A549 (cell line): ENCODE data around the gene AFAP1.

Experiments used
- CHD2 ChIP-seq: fragments of 150-350 bp; IDR thresholded peaks from 2 replicates; pipeline ENCODE4 v1.6.1; 2014; ENCODE audit warnings: low read length; ENCODE audit not compliant: partially characterized antibody
- PHF8 ChIP-seq: fragments of 200-600 bp; sonication (generic); IDR thresholded peaks from 2 replicates; pipeline ENCODE4 v1.6.1; 2016; ENCODE audit warnings: low read depth, mild to moderate bottlenecking, antibody characterized with exemption, moderate library complexity, borderline replicate concordance
- POLR2A ChIP-seq: IDR thresholded peaks from 2 replicates; pipeline ENCODE4 v1.6.1; 2012; ENCODE audit warnings: mild to moderate bottlenecking, low read length
- RCOR1 ChIP-seq: fragments of 150-350 bp; IDR thresholded peaks from 2 replicates; pipeline ENCODE4 v1.6.1; 2014; ENCODE audit warnings: antibody characterized with exemption, low read length, low read depth
- TF ChIP-seq, protein P1 (sequence below): fragments of >200 bp; sonication (Bioruptor Twin); formaldehyde crosslinking; IDR thresholded peaks from 3 replicates; pipeline ENCODE4 v1.5.1; 2016
- TF ChIP-seq, protein P2 (sequence below): IDR thresholded peaks from 2 replicates; pipeline ENCODE4 v1.6.1; 2012

DNA sequence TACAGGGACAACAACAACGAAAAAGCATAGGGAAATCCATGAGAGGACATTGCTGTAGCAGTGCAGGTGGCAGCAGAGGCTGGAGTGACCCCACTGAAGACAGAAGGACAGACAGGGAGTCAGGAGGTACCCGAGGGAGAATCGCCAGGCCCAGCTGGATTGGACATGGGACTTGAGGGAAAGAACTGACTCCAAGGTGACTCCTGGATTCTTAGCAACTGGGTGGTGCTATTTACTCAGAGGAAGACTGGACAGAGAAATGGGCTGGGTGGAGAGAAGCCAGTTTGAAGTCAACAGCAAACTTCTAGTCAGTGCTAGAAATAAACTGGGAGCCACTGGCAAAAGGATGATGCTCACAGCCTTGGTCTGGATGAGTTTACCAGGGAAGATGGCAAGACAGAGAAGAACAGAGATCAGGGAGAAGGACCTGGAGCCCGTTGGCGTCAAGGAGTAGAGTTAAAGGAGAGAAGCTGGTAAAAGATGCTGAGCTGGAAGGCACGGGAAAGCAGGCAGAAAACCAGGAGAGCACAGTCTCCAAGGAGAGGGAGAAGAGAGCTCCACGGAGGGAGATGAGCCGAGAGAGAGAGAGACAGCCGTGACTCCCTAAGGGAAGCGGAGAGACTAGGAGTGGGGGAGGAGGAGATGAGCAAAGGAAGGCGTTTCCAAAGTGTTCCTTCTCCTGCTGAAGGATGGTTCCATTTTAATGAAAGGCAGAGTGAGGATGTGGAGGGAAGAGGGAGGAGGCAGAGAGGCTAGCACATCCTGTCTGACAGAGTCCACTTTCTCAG lies 119.4 kb downstream of the AFAP1 start:
- TF ChIP-seq POLR2A = no peak
- no peak for TF ChIP-seq CHD2
- TF ChIP-seq, protein P1, sequence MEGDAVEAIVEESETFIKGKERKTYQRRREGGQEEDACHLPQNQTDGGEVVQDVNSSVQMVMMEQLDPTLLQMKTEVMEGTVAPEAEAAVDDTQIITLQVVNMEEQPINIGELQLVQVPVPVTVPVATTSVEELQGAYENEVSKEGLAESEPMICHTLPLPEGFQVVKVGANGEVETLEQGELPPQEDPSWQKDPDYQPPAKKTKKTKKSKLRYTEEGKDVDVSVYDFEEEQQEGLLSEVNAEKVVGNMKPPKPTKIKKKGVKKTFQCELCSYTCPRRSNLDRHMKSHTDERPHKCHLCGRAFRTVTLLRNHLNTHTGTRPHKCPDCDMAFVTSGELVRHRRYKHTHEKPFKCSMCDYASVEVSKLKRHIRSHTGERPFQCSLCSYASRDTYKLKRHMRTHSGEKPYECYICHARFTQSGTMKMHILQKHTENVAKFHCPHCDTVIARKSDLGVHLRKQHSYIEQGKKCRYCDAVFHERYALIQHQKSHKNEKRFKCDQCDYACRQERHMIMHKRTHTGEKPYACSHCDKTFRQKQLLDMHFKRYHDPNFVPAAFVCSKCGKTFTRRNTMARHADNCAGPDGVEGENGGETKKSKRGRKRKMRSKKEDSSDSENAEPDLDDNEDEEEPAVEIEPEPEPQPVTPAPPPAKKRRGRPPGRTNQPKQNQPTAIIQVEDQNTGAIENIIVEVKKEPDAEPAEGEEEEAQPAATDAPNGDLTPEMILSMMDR = no peak
- no peak for TF ChIP-seq RCOR1
- TF ChIP-seq, protein P2, sequence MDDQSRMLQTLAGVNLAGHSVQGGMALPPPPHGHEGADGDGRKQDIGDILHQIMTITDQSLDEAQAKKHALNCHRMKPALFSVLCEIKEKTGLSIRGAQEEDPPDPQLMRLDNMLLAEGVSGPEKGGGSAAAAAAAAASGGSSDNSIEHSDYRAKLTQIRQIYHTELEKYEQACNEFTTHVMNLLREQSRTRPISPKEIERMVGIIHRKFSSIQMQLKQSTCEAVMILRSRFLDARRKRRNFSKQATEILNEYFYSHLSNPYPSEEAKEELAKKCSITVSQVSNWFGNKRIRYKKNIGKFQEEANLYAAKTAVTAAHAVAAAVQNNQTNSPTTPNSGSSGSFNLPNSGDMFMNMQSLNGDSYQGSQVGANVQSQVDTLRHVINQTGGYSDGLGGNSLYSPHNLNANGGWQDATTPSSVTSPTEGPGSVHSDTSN = no peak
- no peak for TF ChIP-seq PHF8
